CD4-positive, CD25-positive, alpha-beta regulatory T cell (primary cell): ENCODE data around the gene TEDC1. TPM values are rescaled to one million over a fixed set of nuclear protein-coding genes. Genes with fewer than 3 reads are reported as not detected.

Experiments used
- ATAC-seq, 2 donors: fragments of 150-1000 bp; cut with Tn5 transposase; one replicate each; pipeline ENCODE4 v1.10.0; 2021; ENCODE audit warnings: low read depth in 2 of 2, moderate number of reproducible peaks in 2 of 2, moderate library complexity in 1 of 2
- DNase-seq, 3 donors: peaks; one replicate each; pipeline versions ENCODE4 v3.0.0 to v3.0.0-alpha.2; 2012 to 2022; ENCODE audit warnings: mixed read lengths in 1 of 3
- H3K27ac ChIP-seq: one replicate; pipeline ENCODE4 v1.7.0; 2013; ENCODE audit warnings: mild to moderate bottlenecking, low read length; ENCODE audit not compliant: insufficient read depth, poor library complexity, severe bottlenecking
- H3K27me3 ChIP-seq: one replicate; pipeline ENCODE4 v1.7.0; 2013; ENCODE audit warnings: low read length; ENCODE audit not compliant: control insufficient read depth, insufficient read depth
- H3K36me3 ChIP-seq: one replicate; pipeline ENCODE4 v1.7.0; 2013; ENCODE audit warnings: mild to moderate bottlenecking, low read length, moderate library complexity; ENCODE audit not compliant: control insufficient read depth, insufficient read depth
- H3K4me1 ChIP-seq: 2 replicates; pipeline ENCODE4 v1.7.0; 2013; ENCODE audit warnings: mild to moderate bottlenecking, low read length; ENCODE audit not compliant: insufficient read depth, control insufficient read depth, poor library complexity, severe bottlenecking
- H3K4me3 ChIP-seq: one replicate; pipeline ENCODE4 v1.7.0; 2013; ENCODE audit warnings: low read depth, mild to moderate bottlenecking, low read length, moderate library complexity
- H3K9me3 ChIP-seq, 2 experiments: 1 replicate in 1 of 2; 2 replicates in 1 of 2; pipeline ENCODE4 v1.7.0; 2013; ENCODE audit warnings: low read length in 2 of 2, mild to moderate bottlenecking in 1 of 2, moderate library complexity in 1 of 2; ENCODE audit not compliant: control insufficient read depth in 2 of 2
- H3K27ac Mint-ChIP-seq, 3 donors: one replicate each; pipeline ENCODE4 v1.8.0; 2020 to 2022; ENCODE audit warnings: mild to moderate bottlenecking in 3 of 3, mixed read lengths in 3 of 3, moderate library complexity in 2 of 3
- H3K27me3 Mint-ChIP-seq: one replicate; pipeline ENCODE4 v1.8.0; 2022; ENCODE audit warnings: mild to moderate bottlenecking, mixed read lengths
- H3K36me3 Mint-ChIP-seq: one replicate; pipeline ENCODE4 v1.8.0; 2020; ENCODE audit warnings: mixed read lengths
- H3K4me1 Mint-ChIP-seq, 4 donors: one replicate each; pipeline ENCODE4 v1.8.0; 2020 to 2022; ENCODE audit warnings: mixed read lengths in 4 of 4, mild to moderate bottlenecking in 1 of 4
- H3K4me3 Mint-ChIP-seq, 4 donors: one replicate each; pipeline ENCODE4 v1.8.0; 2020 to 2022; ENCODE audit warnings: mild to moderate bottlenecking in 4 of 4, mixed read lengths in 4 of 4, moderate library complexity in 3 of 4
- H3K9me3 Mint-ChIP-seq, 7 donors: one replicate each; pipeline ENCODE4 v1.8.0; 2020 to 2022; ENCODE audit warnings: mixed read lengths in 7 of 7, mild to moderate bottlenecking in 3 of 7, moderate library complexity in 2 of 7
- polyA plus RNA-seq, 4 donors: library from polyadenylated mRNA; unstranded; fragments of 300-500 nt; fragmentation: Illumina TruSeq; gene quantifications; one replicate each; pipeline ENCODE4 v1.2.3, GENCODE V29; 2021
- total RNA-seq: library from RNA; stranded (reverse); gene quantifications from one replicate; pipeline ENCODE4 v1.2.3, GENCODE V29; 2022

TEDC1 gene
- total and polyA plus RNA-seq, 5 donors from 2014 or later, result 5.5 to 118 (median 8.0) TPM

DNA sequence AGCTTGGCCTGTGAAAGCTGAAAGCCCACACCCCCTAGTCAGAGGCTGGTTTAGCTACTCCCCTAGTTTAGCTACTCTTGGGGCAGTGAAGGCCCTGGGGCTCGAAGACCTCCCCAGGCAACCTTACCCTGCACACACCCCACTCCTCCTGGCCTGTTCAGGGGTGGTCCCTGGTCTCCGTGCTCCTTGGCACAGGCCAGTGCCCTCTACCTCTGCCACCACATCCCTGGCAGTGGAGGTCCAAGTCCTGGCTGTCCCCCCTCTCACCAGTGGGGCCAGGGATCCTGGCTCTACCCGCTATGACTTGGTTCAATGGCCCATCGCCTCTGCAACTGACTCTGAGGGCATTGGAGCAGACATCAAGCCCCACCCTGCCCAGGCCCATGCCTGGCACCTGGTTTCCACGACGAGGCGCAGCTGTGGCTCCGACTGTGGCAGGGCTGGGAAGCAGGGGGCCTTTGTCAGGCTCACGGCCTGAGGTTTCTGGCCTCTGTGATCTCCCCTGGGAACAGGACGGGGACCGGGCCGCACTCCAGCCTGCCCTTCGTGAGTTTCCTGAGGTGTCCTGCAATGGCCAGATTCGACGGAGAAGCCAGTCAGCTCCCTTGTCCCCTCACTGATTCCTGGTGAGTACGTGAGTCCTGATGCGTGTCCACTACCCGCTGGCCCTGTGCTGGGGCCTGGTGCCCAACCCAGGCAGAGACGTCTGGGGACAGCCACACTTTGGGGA is 41.0 kb downstream of the TEDC1 start:
- Histone ChIP-seq H3K36me3 (no peaks in the 10 kb centered on the region), H3K27me3 (no peaks in the 10 kb centered on the region), H3K9me3 (no peaks in the 10 kb centered on the region), H3K4me1 (peaks cover 33% of the 10 kb centered on the region), H3K27ac (no peak overlapping the region), H3K4me3 (no peak overlapping the region)
- H3K9me3 Mint-ChIP-seq, result peaks cover 0 to 3% (median 0%) of the 10 kb centered on the region in 7 donors
- no peak overlapping the region for H3K27ac Mint-ChIP-seq
- peak overlapping the region in 2 of 4 donors; percentile 29 to 61 for H3K4me3 Mint-ChIP-seq
- H3K36me3 Mint-ChIP-seq, result no peaks in the 10 kb centered on the region
- H3K4me1 Mint-ChIP-seq, result peaks cover 0 to 19% (median 2%) of the 10 kb centered on the region in 4 donors
- ATAC-seq (no peak), DNase-seq (no peak)
- peaks cover 24% of the 10 kb centered on the region for H3K27me3 Mint-ChIP-seq

DNA sequence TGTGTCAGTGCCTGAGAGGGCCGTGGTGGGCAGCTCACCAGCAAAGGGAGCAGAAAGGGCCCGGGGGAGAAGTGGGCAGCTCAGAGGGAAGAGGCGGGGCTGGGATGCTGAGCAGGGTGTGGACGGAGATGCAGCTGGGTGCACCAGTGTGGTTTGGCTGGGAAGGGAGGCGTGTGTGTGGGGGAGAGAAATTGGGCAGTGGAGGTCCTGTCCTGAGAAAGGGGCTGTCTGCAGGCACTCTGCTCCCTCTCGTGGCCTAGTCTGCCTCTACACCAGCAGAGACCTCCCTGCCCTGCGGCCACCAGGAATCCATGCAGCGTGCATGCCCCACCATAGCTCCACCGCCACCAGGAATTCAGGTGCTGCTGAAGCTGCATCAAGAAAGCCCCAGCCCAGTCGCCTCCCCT is 41.7 kb downstream of the TEDC1 start:
- peak overlapping the region in 1 of 3 donors; percentile 68 for H3K27ac Mint-ChIP-seq
- no peaks in the 10 kb centered on the region for H3K36me3 Mint-ChIP-seq
- H3K36me3 ChIP-seq, result no peaks in the 10 kb centered on the region
- no peak overlapping the region for H3K4me3 Mint-ChIP-seq
- H3K4me1 Mint-ChIP-seq, result peaks cover 0 to 13% (median 0%) of the 10 kb centered on the region in 4 donors
- ATAC-seq (no peak), DNase-seq (no peak)
- no peaks in the 10 kb centered on the region for H3K27me3 ChIP-seq
- H3K27ac ChIP-seq, result no peak overlapping the region
- H3K9me3 Mint-ChIP-seq, result peaks cover 0 to 3% (median 0%) of the 10 kb centered on the region in 7 donors
- no peak overlapping the region for H3K4me3 ChIP-seq
- peaks cover 28% of the 10 kb centered on the region for H3K4me1 ChIP-seq
- no peaks in the 10 kb centered on the region for H3K9me3 ChIP-seq
- peaks cover 17% of the 10 kb centered on the region for H3K27me3 Mint-ChIP-seq

DNA sequence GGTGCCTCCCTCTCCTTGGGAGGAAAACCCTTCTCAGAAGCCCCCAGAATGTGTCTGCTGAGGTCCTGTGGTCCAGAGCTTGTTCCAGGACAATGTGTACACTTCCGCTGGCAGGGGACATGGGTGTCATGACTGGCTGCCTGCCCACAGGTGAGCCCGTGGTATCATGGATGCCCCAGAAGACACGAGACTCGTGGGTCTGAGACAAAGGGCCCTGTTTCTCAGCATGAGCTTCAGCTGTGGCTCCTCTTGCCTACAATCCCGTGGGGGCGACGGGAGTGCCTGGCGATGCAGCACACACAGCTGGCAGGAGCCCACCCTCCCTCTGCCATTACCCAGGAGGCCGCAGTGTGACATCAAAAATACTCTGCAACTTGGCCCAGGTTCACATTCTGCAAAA is 42.3 kb downstream of the TEDC1 start:
- Histone ChIP-seq H3K27me3 (no peaks in the 10 kb centered on the region), H3K27ac (no peak overlapping the region), H3K9me3 (no peaks in the 10 kb centered on the region), H3K4me1 (peaks cover 26% of the 10 kb centered on the region), H3K4me3 (no peak overlapping the region), H3K36me3 (no peaks in the 10 kb centered on the region)
- peaks cover 0 to 13% (median 0%) of the 10 kb centered on the region in 4 donors for H3K4me1 Mint-ChIP-seq
- H3K9me3 Mint-ChIP-seq, result peaks cover 0 to 3% (median 0%) of the 10 kb centered on the region in 7 donors
- DNase-seq (no peak), ATAC-seq (no peak)
- H3K4me3 Mint-ChIP-seq, result peak overlapping the region in 1 of 4 donors; percentile 23
- no peaks in the 10 kb centered on the region for H3K36me3 Mint-ChIP-seq
- peaks cover 15% of the 10 kb centered on the region for H3K27me3 Mint-ChIP-seq
- H3K27ac Mint-ChIP-seq, result no peak overlapping the region

DNA sequence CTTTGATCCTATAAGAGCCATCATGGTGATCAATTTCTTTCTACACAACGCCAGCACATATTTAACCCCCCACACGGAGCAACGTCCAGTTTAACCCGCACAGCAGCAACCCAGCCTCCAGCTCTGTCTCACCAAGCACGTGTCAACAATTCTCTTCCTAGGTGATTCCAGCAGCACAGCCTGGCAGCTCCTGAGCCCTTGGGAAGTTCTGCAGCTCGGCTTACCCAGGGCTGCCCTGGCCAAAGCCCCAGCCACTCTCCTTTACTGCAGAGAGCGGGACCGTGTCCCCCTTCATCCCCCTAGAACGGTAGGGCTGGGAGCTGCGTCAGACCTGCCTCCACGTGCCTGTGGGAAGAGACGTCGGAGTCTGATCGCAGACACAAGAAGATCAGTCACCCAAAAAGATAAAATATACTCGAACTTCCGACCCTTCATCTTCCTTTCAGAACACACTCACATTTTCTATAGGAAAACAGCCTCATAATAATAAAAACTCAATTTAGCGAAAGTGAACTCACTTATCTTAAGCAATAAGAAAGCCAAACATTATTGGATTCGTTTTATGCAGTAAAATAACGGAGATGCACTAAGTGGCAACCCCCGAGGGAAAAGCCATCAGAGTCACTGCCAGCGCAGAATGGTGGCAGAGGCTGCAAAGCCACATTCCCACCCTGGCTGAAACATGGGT is 42.9 kb downstream of the TEDC1 start:
- H3K27me3 Mint-ChIP-seq, result peaks cover 16% of the 10 kb centered on the region
- Histone ChIP-seq H3K9me3 (no peaks in the 10 kb centered on the region), H3K4me1 (peaks cover 21% of the 10 kb centered on the region), H3K36me3 (no peaks in the 10 kb centered on the region), H3K27ac (no peak overlapping the region), H3K27me3 (no peaks in the 10 kb centered on the region), H3K4me3 (no peak overlapping the region)
- ATAC-seq (no peak), DNase-seq (no peak)
- H3K9me3 Mint-ChIP-seq, result peaks cover 0 to 3% (median 0%) of the 10 kb centered on the region in 7 donors
- H3K27ac Mint-ChIP-seq, result no peak overlapping the region
- peaks cover 0 to 10% (median 0%) of the 10 kb centered on the region in 4 donors for H3K4me1 Mint-ChIP-seq
- H3K4me3 Mint-ChIP-seq, result peak overlapping the region in 1 of 4 donors; percentile 76
- no peaks in the 10 kb centered on the region for H3K36me3 Mint-ChIP-seq

DNA sequence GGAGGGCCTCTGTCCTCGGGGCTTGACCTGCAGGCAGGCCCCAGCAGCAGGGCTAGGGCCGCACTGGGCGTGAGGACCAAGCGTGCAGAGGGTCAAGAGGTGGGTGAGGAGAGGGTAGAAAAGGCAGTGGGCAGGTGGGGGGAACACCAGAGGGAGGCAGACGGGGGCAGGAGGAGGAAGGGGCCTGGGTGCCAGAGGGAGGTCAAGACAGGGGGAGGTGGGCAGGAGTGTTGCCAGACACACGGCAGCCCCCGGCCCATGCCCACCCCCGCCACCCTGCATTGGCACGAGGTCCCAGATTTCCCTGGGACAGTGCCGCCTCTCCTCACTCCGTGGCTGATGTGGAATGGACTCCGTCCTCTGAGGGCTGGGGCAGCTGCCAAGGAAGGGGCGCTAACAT is 43.5 kb downstream of the TEDC1 start:
- DNase-seq, result no peak
- Mint-ChIP-seq H3K27me3 (peaks cover 18% of the 10 kb centered on the region), H3K4me1 (peaks cover 0 to 7% (median 0%) of the 10 kb centered on the region in 4 donors), H3K9me3 (peaks cover 0 to 3% (median 0%) of the 10 kb centered on the region in 7 donors), H3K36me3 (no peaks in the 10 kb centered on the region), H3K4me3 (peak overlapping the region in 1 of 4 donors; percentile 21), H3K27ac (no peak overlapping the region)
- no peak for ATAC-seq
- Histone ChIP-seq H3K4me1 (peaks cover 14% of the 10 kb centered on the region), H3K4me3 (no peak overlapping the region), H3K9me3 (no peaks in the 10 kb centered on the region), H3K27ac (no peak overlapping the region), H3K27me3 (no peaks in the 10 kb centered on the region), H3K36me3 (no peaks in the 10 kb centered on the region)

DNA sequence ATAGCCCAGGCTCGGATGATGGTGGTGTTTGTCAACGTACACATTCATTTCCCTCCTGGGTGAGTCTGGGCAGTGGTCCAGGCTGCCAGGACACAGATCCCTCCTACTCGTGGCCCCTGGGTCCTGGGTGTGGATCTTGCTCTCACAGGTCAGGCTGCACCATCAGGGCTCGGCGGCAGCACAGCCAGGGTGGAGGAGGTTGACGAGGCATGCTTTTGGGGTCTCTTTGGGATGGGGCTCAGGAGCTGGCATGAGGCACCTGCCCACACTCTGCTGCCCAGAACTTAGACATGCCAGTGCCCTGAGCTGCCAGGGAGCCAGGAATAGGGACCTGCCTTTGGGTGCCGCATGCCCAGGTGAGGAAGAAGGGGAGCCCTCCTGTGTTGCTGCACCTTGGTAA is 45.0 kb downstream of the TEDC1 start:
- Histone ChIP-seq H3K27ac (no peak overlapping the region), H3K36me3 (no peaks in the 10 kb centered on the region), H3K9me3 (no peaks in the 10 kb centered on the region), H3K4me1 (peaks cover 6% of the 10 kb centered on the region), H3K27me3 (no peaks in the 10 kb centered on the region), H3K4me3 (no peak overlapping the region)
- DNase-seq, result no peak
- Mint-ChIP-seq H3K4me3 (no peak overlapping the region), H3K27me3 (peaks cover 13% of the 10 kb centered on the region), H3K9me3 (peaks cover 0 to 1% (median 0%) of the 10 kb centered on the region in 7 donors), H3K36me3 (no peaks in the 10 kb centered on the region), H3K4me1 (peaks cover 0 to 7% (median 0%) of the 10 kb centered on the region in 4 donors), H3K27ac (no peak overlapping the region)
- no peak for ATAC-seq

DNA sequence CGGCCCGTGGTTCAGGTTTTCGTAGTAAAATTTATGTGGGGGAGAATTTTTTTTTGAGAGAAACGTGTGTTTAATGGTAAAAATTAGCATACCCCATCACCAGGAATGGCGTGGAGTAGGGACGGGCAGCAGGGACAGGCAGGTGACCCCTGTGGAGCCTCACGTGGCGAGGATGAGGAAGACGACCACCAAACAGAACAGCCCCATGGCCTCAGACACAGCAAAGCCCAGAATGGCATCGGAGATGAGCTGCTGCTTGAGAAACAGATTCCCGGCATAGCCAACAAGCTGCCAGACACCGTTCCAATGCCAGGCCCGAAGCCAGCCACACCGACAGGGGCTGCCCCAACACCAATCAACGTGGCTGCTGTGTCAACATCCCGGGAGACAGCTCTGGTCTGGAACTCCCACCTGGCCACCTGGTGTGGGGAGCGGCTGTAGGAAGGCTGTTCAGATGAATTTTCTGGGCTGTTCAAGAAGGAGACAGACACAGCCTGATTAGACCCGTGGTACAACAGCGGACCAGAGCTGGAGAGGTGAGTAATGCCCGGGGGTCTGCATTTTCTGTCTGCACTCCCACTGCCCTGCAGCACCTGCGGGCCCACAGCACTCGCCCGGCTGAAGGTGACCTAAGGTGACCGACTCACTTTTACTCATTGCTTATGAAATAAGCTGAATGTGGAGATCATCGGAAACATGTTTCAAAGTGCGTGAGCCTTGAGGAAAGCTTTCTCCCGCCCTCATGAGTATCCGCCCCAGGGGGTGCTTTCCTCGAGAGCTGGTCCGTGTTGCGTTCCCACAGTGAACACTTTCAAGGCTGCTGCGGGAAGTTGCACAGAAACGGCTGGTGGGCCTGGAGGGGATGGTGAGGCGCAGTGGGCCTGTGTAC is 45.9 kb downstream of the TEDC1 start:
- Mint-ChIP-seq H3K9me3 (peaks cover 0 to 2% (median 0%) of the 10 kb centered on the region in 7 donors), H3K27me3 (peaks cover 13% of the 10 kb centered on the region), H3K4me3 (no peak overlapping the region), H3K36me3 (no peaks in the 10 kb centered on the region), H3K27ac (peak overlapping the region in 1 of 3 donors; percentile 25), H3K4me1 (peaks cover 0 to 6% (median 0%) of the 10 kb centered on the region in 4 donors)
- ATAC-seq (no peak), DNase-seq (no peak)
- Histone ChIP-seq H3K4me1 (peaks cover 6% of the 10 kb centered on the region), H3K9me3 (no peaks in the 10 kb centered on the region), H3K36me3 (no peaks in the 10 kb centered on the region), H3K4me3 (no peak overlapping the region), H3K27ac (no peak overlapping the region), H3K27me3 (no peaks in the 10 kb centered on the region)
